ENCODE measurements around the gene HIP1R. TPM values are rescaled to one million over a fixed set of nuclear protein-coding genes. Genes with fewer than 3 reads are reported as not detected.

Gene HIP1R
- total and polyA plus RNA-seq, 2 of the 8 experiments (the other 6 are each of a cell fraction or from before 2014, with no cell fraction given): 11.2 to 14.5 TPM

GRCh38 chr12:122851820-122852219 lies 16.6 kb downstream of the HIP1R start:
- no peaks in the 10 kb centered on the region; the same call in 1 of the 2 replicates for H3K79me1 ChIP-seq (ENCODE audit: low read depth, low read length)
- no peak overlapping the region for H2BK20ac ChIP-seq (ENCODE audit: low read length)
- no peak overlapping the region for H4K8ac ChIP-seq (ENCODE audit: extremely low read depth, insufficient read depth, low read length)
- H3K14ac ChIP-seq (ENCODE audit: insufficient read length): no peak overlapping the region
- H2AK5ac ChIP-seq (ENCODE audit: low read depth, low read length): no peak overlapping the region
- H3K23ac ChIP-seq (ENCODE audit: insufficient read length): no peak overlapping the region
- no peaks in the 10 kb centered on the region for H3K9me3 ChIP-seq (ENCODE audit: insufficient read depth in 2 of 2, low read depth in 1 of 2, low read length in 1 of 2)
- H2BK15ac ChIP-seq (ENCODE audit: low read length): no peak overlapping the region
- H3K27ac ChIP-seq (ENCODE audit: low read depth, low read length): no peak overlapping the region
- H3K9ac ChIP-seq (replicated peaks in 1 of 4; ENCODE audit: extremely low read depth in 1 of 4, low read depth in 3 of 4, low read length in 3 of 4): no peak overlapping the region
- no peak overlapping the region for H2BK5ac ChIP-seq (ENCODE audit: low read depth, low read length)
- H3K56ac ChIP-seq (replicated peaks; ENCODE audit: insufficient read length, low read depth, low read length): no peak overlapping the region
- ChIA-PET POLR2A (ENCODE audit: partially characterized antibody) (no interaction called here), CTCF (ENCODE audit: partially characterized antibody) (interaction anchor here (0.5 to 11.4 kb wide), 3 partner anchors 7 to 386 kb away, joined by 3 to 129 read pairs (median 5); no protein-coding TSS in a partner anchor)
- H3K4ac ChIP-seq (replicated peaks; ENCODE audit: insufficient read length, low read depth, low read length): no peak overlapping the region
- H4K20me1 ChIP-seq (replicated peaks in 1 of 2; ENCODE audit: control insufficient read depth in 1 of 2, insufficient read depth in 2 of 2, low read length in 2 of 2): peaks cover 6 to 11% of the 10 kb centered on the region in 2 experiments
- H3K36me3 ChIP-seq (ENCODE audit: control insufficient read depth in 2 of 4, insufficient read depth in 4 of 4, low read length in 3 of 4): no peaks in the 10 kb centered on the region; a peak in 1 of 8 replicates
- H3K4me3 ChIP-seq (ENCODE audit: extremely low read depth in 1 of 4, insufficient read depth in 2 of 4, low read depth in 3 of 4, low read length in 4 of 4): no peak overlapping the region
- TF ChIP-seq SP2 (IDR thresholded peaks at IDR 0.05; ENCODE audit: low read length): no peak
- no peak for TF ChIP-seq POU5F1 (IDR thresholded peaks at IDR 0.05; ENCODE audit: low read depth, low read length)
- TF ChIP-seq TEAD4 (IDR thresholded peaks at IDR 0.05; ENCODE audit: low read depth, low read length): no peak
- TF ChIP-seq GTF2F1 (IDR thresholded peaks at IDR 0.05; ENCODE audit: borderline replicate concordance, low read depth, low read length): no peak
- TF ChIP-seq CHD2 (IDR thresholded peaks at IDR 0.05; ENCODE audit: low read length): no peak
- TF ChIP-seq CTBP2 (IDR thresholded peaks at IDR 0.05; ENCODE audit: borderline replicate concordance, insufficient read depth, insufficient read length, low read length): no peak
- TF ChIP-seq EGR1 (IDR thresholded peaks at IDR 0.05; ENCODE audit: borderline replicate concordance, low read depth, low read length): no peak
- TF ChIP-seq BRCA1 (IDR thresholded peaks at IDR 0.05; ENCODE audit: low read depth, low read length): no peak
- TF ChIP-seq E2F6 (IDR thresholded peaks at IDR 0.05): no peak
- TF ChIP-seq CBX8 (IDR thresholded peaks at IDR 0.05; ENCODE audit: borderline replicate concordance, low read depth, low read length): no peak
- no peak for TF ChIP-seq YY1 (IDR thresholded peaks at IDR 0.05; ENCODE audit: low read depth, low read length)
- TF ChIP-seq SIX5 (IDR thresholded peaks at IDR 0.05; ENCODE audit: low read depth, low read length): no peak
- no peak for TF ChIP-seq KDM4A (IDR thresholded peaks at IDR 0.05; ENCODE audit: low read depth, low read length, severe bottlenecking)
- TF ChIP-seq SIRT6 (IDR thresholded peaks at IDR 0.05; ENCODE audit: low read length): no peak
- TF ChIP-seq TAF7 (optimal IDR thresholded peaks at IDR 0.05; ENCODE audit: borderline replicate concordance, low read depth, low read length): no peak
- no peak overlapping the region for H4K91ac ChIP-seq (replicated peaks; ENCODE audit: insufficient read length, low read length)
- 91% methylated on average over 5 of the region's 5 CpGs; no CpG with 5 or more reads in 1 of the 2 experiments for WGBS, 2 experiments (ENCODE audit: extremely low coverage in 1 of 2, insufficient coverage in 1 of 2, insufficient read length in 1 of 2, insufficient replicate concordance in 2 of 2, low coverage in 1 of 2, low lambda C conversion rate in 2 of 2, missing lambda C conversion rate in 1 of 2)
- no peak overlapping the region for H2BK120ac ChIP-seq (replicated peaks; ENCODE audit: low read depth, low read length)
- no peak overlapping the region for H2BK12ac ChIP-seq (ENCODE audit: low read depth, low read length)
- H3K4me1 ChIP-seq (replicated peaks in 1 of 4; ENCODE audit: control insufficient read depth in 3 of 4, insufficient read depth in 4 of 4, low read length in 3 of 4): no peaks in the 10 kb centered on the region
- H3K18ac ChIP-seq (ENCODE audit: extremely low read depth, low read length): no peak overlapping the region
- no peaks in the 10 kb centered on the region for H3K23me2 ChIP-seq (ENCODE audit: low read depth, low read length)
- no peaks in the 10 kb centered on the region for H3K27me3 ChIP-seq (replicated peaks in 1 of 4; ENCODE audit: control insufficient read depth in 3 of 4, extremely low read depth in 1 of 4, insufficient read depth in 3 of 4, low read length in 3 of 4)
- DNase-seq (ENCODE audit: low read depth in 1 of 2, low spot score in 2 of 2) (no peak), FAIRE-seq (no peak)
- no peak overlapping the region for H3K4me2 ChIP-seq (ENCODE audit: insufficient read depth in 1 of 2, low read depth in 2 of 2, low read length in 2 of 2)
- H3K79me2 ChIP-seq (ENCODE audit: control insufficient read depth in 1 of 2, insufficient read depth in 2 of 2, low read length in 2 of 2): no peaks in the 10 kb centered on the region
- H4K5ac ChIP-seq (ENCODE audit: insufficient read length, low read depth, low read length): no peak overlapping the region
- no peak overlapping the region for H2AFZ ChIP-seq (ENCODE audit: low read length)
